Natural killer cell (primary cell): Measurements from ENCODE around the gene HPSE2. TPM values are rescaled to one million over a fixed set of nuclear protein-coding genes. Genes with fewer than 3 reads are reported as not detected.

ENCODE experiments used
- ATAC-seq, 3 donors: fragments of 150-1000 bp in 2 of 3; fragments of 200-7000 bp in 1 of 3; cut with Tn5 transposase; 1 replicate in 1 of 3; 2 replicates in 2 of 3; pipeline ENCODE4 v1.10.0; 2021; ENCODE audit warnings: mild to moderate bottlenecking in 2 of 3, moderate library complexity in 2 of 3
- DNase-seq, 2 donors: peaks; one replicate each; pipeline versions ENCODE4 v3.0.0 to v3.0.0-alpha.2; 2013 to 2021; ENCODE audit warnings: mixed read lengths in 1 of 2
- H3K27ac ChIP-seq: one replicate; pipeline ENCODE4 v1.5.1; 2013; ENCODE audit warnings: mild to moderate bottlenecking, low read length
- H3K27me3 ChIP-seq: one replicate; pipeline ENCODE4 v1.6.1; 2013; ENCODE audit warnings: low read length; ENCODE audit not compliant: control insufficient read depth, insufficient read depth
- H3K36me3 ChIP-seq: one replicate; pipeline ENCODE4 v1.6.1; 2013; ENCODE audit warnings: low read length; ENCODE audit not compliant: control insufficient read depth, insufficient read depth
- H3K4me1 ChIP-seq: one replicate; pipeline ENCODE4 v1.6.1; 2013; ENCODE audit warnings: low read length; ENCODE audit not compliant: control insufficient read depth, insufficient read depth
- H3K4me3 ChIP-seq: one replicate; pipeline ENCODE4 v1.5.1; 2013; ENCODE audit warnings: low read length
- H3K9me3 ChIP-seq: one replicate; pipeline ENCODE4 v1.6.1; 2013; ENCODE audit warnings: low read length; ENCODE audit not compliant: control insufficient read depth, insufficient read depth
- H3K27ac Mint-ChIP-seq, 2 donors: one replicate each; pipeline ENCODE4 v1.8.0; 2022; ENCODE audit warnings: mild to moderate bottlenecking in 2 of 2, mixed read lengths in 2 of 2, moderate library complexity in 1 of 2
- H3K27me3 Mint-ChIP-seq, 2 donors: one replicate each; pipeline ENCODE4 v1.8.0; 2022; ENCODE audit warnings: low read depth in 2 of 2, mixed read lengths in 2 of 2
- H3K36me3 Mint-ChIP-seq: one replicate; pipeline ENCODE4 v1.8.0; 2022; ENCODE audit warnings: mixed read lengths
- H3K4me1 Mint-ChIP-seq, 2 donors: one replicate each; pipeline ENCODE4 v1.8.0; 2022; ENCODE audit warnings: mixed read lengths in 2 of 2
- H3K4me3 Mint-ChIP-seq: one replicate; pipeline ENCODE4 v1.8.0; 2022; ENCODE audit warnings: mild to moderate bottlenecking, moderate library complexity, mixed read lengths
- H3K9me3 Mint-ChIP-seq, 2 donors: one replicate each; pipeline ENCODE4 v1.8.0; 2022; ENCODE audit warnings: mixed read lengths in 2 of 2
- WGBS: methylation state at CpG from one replicate; pipeline ENCODE4 v1.1.7; 2013; ENCODE audit warnings: missing lambda C conversion rate; ENCODE audit not compliant: insufficient coverage; 5-methylcytosine and 5-hydroxymethylcytosine counted together
- intact Hi-C: fragments of 100-400 bp; cut with micrococcal nuclease; formaldehyde crosslinking; loops from one replicate; pipeline ENCODE4 v1.14.2; 2022
- total RNA-seq, 4 donors: library from RNA; stranded (reverse); fragments of 120-200 nt in 1 of 4; gene quantifications; one replicate each; pipeline versions ENCODE4 v1.2.3 to v1.2.4, GENCODE V29; 2013 to 2022
- TF ChIP-seq, protein P1 (sequence below): fragments of 200-600 bp; IDR thresholded peaks from one replicate; pipeline ENCODE4 v1.8.0; 2022; ENCODE audit warnings: antibody characterized with exemption

HPSE2 gene
- total RNA-seq, 3 donors from 2014 or later (not counting 1 experiment from before 2014, with no cell fraction given), result not detected

- no peaks in the 10 kb centered on the region for H3K27me3 ChIP-seq
- 95% methylated on average over 7 of the region's 7 CpGs for WGBS
- no peak overlapping the region for H3K4me3 ChIP-seq
- DNase-seq (no peak), ATAC-seq (no peak)
- no peak overlapping the region for H3K4me3 Mint-ChIP-seq
- H3K9me3 ChIP-seq, result no peaks in the 10 kb centered on the region
- H3K4me1 Mint-ChIP-seq, result no peaks in the 10 kb centered on the region
- H3K4me1 ChIP-seq, result no peaks in the 10 kb centered on the region
- H3K27ac ChIP-seq, result no peak overlapping the region
- H3K9me3 Mint-ChIP-seq, result no peaks in the 10 kb centered on the region
- TF ChIP-seq, protein P1, sequence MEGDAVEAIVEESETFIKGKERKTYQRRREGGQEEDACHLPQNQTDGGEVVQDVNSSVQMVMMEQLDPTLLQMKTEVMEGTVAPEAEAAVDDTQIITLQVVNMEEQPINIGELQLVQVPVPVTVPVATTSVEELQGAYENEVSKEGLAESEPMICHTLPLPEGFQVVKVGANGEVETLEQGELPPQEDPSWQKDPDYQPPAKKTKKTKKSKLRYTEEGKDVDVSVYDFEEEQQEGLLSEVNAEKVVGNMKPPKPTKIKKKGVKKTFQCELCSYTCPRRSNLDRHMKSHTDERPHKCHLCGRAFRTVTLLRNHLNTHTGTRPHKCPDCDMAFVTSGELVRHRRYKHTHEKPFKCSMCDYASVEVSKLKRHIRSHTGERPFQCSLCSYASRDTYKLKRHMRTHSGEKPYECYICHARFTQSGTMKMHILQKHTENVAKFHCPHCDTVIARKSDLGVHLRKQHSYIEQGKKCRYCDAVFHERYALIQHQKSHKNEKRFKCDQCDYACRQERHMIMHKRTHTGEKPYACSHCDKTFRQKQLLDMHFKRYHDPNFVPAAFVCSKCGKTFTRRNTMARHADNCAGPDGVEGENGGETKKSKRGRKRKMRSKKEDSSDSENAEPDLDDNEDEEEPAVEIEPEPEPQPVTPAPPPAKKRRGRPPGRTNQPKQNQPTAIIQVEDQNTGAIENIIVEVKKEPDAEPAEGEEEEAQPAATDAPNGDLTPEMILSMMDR, result no peak
- intact Hi-C loops, result no loop called here
- peaks cover 23% of the 10 kb centered on the region for H3K36me3 Mint-ChIP-seq
- no peaks in the 10 kb centered on the region for H3K27me3 Mint-ChIP-seq
- peaks cover 71% of the 10 kb centered on the region for H3K36me3 ChIP-seq
- no peak overlapping the region for H3K27ac Mint-ChIP-seq
Measured at GRCh38 chr10:98427011-98427515, 808.6 kb downstream of the HPSE2 start.

DNA sequence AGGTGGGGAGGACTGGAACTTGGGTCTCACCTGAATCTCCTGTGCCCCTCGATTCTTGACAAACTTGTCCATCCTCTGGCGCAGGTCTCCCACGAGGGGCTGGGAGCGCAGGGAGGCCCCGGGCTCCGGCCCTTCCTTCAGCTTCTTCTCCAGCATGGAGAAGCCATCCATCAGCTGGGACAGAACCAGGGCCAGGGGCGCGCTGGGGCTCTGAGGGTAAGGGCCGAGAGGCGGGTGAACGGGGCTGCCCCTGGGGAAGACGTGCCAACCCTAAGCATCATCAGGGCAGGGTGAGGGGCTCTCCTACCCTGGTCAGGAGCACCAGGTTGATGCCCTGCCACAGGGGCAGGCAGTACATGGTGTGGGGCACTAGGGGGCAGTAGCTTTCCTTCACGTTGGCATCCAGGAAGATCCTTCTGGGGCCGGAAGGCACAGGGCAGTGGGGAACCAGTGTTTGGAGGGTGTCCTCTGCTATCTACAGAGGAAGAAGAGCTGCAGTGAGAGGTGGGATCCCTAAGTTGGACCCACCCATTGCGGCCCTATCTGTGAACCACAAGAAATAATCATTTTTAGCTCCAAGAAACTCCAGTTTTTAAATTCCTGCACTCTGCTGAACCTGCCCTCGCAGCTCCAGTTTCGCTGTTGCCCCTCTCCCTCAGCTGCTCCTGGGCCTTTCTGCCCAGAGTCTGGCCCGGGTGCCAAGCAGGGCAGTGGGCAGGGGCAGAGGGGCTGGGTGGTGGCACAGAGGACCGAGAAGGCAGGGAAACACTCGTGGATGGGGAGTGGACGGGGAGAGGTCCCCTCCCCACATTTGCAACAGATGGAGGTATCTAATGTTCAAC is 809.9 kb downstream of the HPSE2 start:
- no peak overlapping the region for H3K27ac ChIP-seq
- no peaks in the 10 kb centered on the region for H3K9me3 ChIP-seq
- H3K27me3 ChIP-seq, result no peaks in the 10 kb centered on the region
- Mint-ChIP-seq H3K27me3 (no peaks in the 10 kb centered on the region), H3K4me1 (no peaks in the 10 kb centered on the region), H3K27ac (peak overlapping the region in 1 of 2 donors; percentile 47), H3K9me3 (no peaks in the 10 kb centered on the region), H3K36me3 (peaks cover 10% of the 10 kb centered on the region), H3K4me3 (no peak overlapping the region)
- DNase-seq (peak in 1 of 2 donors; percentile 69), ATAC-seq (peak; percentile 56 to 80 (median 69))
- no peaks in the 10 kb centered on the region for H3K4me1 ChIP-seq
- peaks cover 67% of the 10 kb centered on the region for H3K36me3 ChIP-seq
- 92% methylated on average over 21 of the region's 21 CpGs for WGBS
- intact Hi-C loops, result no loop called here
- H3K4me3 ChIP-seq, result no peak overlapping the region
- TF ChIP-seq, protein P1, result peak; percentile 68

- H3K36me3 Mint-ChIP-seq, result peaks cover 11% of the 10 kb centered on the region
- H3K27me3 Mint-ChIP-seq, result no peaks in the 10 kb centered on the region
- no peak overlapping the region for H3K27ac Mint-ChIP-seq
- DNase-seq (no peak), ATAC-seq (no peak)
- no peaks in the 10 kb centered on the region for H3K4me1 Mint-ChIP-seq
- Histone ChIP-seq H3K4me1 (no peaks in the 10 kb centered on the region), H3K27me3 (no peaks in the 10 kb centered on the region), H3K4me3 (no peak overlapping the region), H3K36me3 (peaks cover 63% of the 10 kb centered on the region), H3K9me3 (no peaks in the 10 kb centered on the region), H3K27ac (no peak overlapping the region)
- WGBS, result 96% methylated on average over 23 of the region's 23 CpGs
- no peaks in the 10 kb centered on the region for H3K9me3 Mint-ChIP-seq
- H3K4me3 Mint-ChIP-seq, result no peak overlapping the region
- intact Hi-C loops, result no loop called here
- TF ChIP-seq, protein P1, result no peak
Measured at GRCh38 chr10:98424295-98425254, 811.1 kb downstream of the HPSE2 start.
